Tongue (tissue), 2 donors: ENCODE results near the gene SUSD4. TPM values are rescaled to one million over a fixed set of nuclear protein-coding genes. Genes with fewer than 3 reads are reported as not detected.
A peak's percentile ranks its signal among the peaks of the same experiment; 100 is the strongest.
"Not testable (repeated sequence)": the region's sequence is repeated elsewhere in the genome, so short reads cannot be mapped to it uniquely, and the experiment has no call there.

Experiments
- DNase-seq: peaks from one replicate; pipeline ENCODE4 v3.0.0-alpha.2; 2015
- total RNA-seq: library from RNA; depleted of rRNA; stranded (reverse); fragments of >200 nt; gene quantifications from one replicate; pipeline ENCODE4 v1.2.3, GENCODE V29; 2014

The SUSD4 gene
- total RNA-seq, 1 donor from 2014 or later = 28.9 TPM

DNA sequence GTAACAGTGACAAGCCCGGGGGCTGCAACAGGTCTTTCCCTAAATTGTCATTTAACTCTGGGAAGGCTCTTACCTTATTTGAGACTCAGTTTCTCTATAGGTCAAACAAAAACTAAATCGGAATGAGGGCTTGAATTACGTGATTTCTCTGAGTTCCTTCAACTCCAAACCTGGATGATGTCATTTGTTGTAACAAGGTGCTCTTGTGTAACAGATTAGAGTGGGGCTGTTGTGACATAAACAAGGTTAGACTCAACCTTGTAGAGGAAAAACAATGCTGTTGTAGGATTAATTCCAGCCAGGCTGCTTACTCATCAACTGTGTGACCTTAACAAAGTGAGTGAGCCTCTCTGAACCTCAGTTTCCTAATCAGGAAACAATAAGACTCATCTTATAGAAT is 74.4 kb downstream of the SUSD4 start:
- DNase-seq = no peak

- DNase-seq = no peak
These were observed 75.2 kb downstream of the SUSD4 start for GRCh38 chr1:223288826-223289225.

DNA sequence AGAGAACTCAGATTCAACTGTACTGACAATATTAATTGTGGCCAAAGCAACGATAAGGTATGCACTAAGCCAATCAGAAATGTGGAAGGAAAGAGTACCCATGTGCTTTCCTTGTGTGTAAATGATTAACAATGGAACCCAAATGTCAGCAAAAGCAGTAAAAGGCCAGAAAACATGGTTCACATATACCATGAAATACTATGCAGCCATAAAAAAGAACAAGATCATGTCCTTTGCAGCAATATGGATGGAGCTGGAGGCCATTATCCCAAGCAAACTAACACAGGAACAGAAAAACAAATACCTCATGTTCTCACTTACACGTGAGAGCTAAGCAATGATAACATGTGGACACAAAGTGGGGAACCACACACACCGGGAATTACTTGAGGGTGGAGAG is 78.5 kb downstream of the SUSD4 start:
- no peak for DNase-seq

DNA sequence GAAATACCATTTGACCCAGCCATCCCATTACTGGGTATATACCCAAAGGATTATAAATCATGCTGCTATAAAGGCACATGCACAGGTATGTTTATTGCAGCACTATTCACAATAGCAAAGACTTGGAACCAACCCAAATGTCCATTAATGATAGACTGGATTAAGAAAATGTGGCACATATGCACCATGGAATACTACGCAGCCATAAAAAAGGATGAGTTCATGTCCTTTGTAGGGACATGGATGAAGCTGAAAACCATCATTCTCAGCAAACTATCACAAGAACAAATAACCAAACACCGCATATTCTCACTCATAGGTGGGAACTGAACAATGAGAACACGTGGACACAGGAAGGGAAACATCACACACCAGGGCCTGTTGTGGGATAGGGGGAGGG is 80.3 kb downstream of the SUSD4 start:
- DNase-seq = not testable (repeated sequence)

DNA sequence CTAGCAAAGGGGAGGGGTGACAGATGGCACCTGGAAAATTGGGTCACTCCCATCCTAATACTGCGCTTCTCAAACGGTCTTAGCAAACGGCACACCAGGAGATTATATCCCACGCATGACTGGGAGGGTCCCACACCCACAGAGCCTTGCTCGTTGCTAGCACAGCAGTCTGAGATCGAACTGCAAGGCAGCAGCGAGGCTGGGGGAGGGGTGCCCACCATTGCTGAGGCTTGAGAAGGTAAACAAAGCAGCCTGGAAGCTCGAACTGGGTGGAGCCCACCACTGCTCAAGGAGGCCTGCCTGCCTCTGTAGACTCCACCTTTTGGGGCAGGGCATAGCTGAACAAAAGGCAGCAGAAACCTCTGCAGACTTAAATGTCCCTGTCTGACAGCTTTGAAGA is 85.7 kb downstream of the SUSD4 start:
- not testable (repeated sequence) for DNase-seq

DNA sequence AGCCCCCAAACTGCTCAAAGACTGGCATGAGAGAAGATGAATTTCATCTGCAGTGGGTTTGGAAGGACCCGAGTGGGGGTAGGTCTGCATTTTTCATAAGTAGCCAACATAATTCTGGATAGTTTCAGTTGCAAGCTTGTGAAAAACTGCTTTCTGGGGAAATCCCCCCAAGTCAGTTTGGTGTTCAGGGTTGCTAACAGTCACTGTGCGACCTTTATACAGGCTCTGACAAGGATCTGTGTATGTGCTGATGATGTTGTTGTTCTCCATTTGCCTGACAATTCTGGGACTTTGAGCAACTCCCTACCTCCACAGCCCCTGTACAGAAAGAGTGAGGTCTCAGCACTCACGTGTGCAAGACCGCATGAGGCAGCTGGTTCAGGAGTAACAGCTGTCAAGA is 87.9 kb downstream of the SUSD4 start:
- DNase-seq = no peak

DNA sequence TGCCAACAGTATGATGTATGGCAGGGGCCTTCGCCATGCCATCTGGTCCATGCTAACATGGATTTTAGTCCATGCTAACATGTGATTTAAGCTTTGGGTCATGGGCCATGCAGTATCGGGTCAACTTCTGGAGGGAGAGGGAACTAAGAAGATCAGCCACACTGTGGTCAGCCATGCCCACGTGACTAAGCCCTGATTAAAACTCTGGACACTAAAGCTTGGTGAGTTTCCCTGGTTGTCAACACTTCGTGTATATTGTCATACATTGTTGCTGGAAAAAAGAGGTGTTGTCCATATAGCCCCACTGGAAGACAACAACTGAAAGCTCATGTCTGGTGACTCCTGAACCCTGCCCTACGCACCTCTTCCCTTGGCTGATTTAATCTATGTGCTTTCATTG is 90.5 kb downstream of the SUSD4 start:
- no peak for DNase-seq

DNA sequence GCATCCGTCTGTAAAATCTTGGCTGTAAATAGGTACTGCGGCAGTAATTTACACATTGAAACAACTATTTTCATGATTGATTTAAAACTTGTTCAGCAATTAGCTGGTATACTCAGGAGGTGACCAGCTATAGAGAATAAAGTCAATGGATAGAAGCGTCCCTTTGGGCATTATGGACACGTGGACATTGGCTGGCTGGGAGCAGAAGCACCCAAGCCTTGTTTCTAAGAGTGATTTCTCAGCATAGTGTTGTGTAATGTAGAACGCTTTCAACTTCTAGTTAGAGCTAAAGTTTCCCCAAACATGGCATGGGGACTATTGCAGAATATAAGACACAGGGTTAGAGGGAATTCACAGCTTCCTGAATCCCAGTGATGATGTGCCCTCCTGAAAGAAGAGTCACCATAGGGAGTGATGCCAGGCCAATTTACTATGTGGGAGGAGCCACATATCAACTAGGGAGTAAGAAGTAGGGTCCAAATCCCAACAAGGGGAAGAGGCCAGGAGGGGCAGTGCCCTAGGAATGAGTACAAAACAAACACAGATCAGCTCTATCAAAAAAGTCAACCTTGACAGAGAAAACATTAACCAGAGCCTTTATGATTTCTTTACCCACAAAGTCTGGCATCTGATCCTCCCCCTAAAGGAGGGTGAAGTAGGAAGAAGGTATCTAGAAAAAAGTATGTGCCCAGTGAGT is 92.7 kb downstream of the SUSD4 start:
- no peak for DNase-seq

- no peak for DNase-seq
These were observed 93.8 kb downstream of the SUSD4 start for GRCh38 chr1:223270155-223270554.

GRCh38 chr1:223269006-223269405 is 95.0 kb downstream of the SUSD4 start:
- no peak for DNase-seq

- no peak for DNase-seq
These were observed 97.3 kb downstream of the SUSD4 start for GRCh38 chr1:223266632-223267172.

DNA sequence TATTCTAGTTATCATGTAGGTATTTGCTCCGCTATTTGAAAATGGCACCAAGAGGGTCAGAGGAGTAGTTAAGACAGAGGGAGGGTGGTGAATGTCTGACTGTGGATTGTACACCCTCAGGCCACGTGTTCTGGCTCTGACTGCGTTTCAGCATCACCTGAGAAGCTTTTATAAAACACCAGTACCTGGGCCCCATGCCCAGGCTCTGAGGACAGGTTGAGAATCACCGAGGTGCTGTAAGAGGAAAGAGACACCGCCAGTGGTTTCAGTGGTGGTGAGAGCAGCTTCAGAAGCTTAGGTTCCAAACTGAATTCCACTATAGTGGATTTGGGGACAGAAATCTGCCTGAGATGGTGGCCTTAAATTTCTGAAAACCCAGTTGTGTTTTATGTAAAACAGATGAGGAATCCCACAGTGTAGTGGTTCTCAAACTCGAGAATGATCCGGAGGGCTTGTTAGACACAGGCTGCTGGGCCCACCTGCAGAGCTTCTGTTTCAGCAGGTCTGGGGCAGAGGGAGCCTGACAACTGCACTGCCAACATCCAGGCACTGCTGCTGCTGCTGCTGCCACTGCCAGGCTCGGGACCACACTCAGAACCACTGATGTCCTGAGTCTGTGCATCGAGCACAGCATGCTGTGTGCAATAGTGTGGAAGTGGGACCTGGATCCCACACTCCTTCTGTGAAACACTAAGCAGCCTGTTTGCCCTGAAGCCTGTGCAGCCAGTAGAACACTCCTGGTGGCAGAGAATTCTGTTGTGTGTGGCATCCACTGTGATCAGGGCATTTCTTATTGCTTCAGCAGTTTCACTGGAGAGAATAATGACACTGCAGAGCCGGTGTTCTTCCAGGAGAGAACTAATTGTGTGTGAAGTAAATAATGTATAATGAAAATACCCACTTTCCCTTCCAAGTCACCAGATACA is 98.7 kb downstream of the SUSD4 start:
- no peak for DNase-seq

DNA sequence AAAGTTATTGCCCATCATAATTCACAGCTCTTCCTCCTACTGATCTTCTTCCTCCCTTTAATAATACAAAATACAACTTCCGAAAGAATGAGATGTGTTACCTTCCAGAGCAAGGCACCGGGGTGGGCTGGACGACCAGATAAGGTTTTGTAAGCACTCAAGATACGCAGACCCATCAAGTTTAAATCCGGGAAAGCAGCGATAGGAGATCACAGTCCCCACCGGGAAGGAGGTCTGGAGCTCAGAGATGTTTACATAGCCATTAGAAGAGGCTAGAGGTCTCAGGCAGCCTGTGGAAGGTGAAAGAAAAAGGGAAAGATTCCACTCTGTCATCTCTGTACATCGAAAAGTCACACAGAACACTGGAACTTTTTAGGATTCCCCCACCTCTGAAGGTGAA is 99.4 kb downstream of the SUSD4 start:
- no peak for DNase-seq

- no peak for DNase-seq
These were observed 102.1 kb downstream of the SUSD4 start for GRCh38 chr1:223261914-223262313.

GRCh38 chr1:223260712-223261111 is 103.3 kb downstream of the SUSD4 start:
- DNase-seq = no peak

DNA sequence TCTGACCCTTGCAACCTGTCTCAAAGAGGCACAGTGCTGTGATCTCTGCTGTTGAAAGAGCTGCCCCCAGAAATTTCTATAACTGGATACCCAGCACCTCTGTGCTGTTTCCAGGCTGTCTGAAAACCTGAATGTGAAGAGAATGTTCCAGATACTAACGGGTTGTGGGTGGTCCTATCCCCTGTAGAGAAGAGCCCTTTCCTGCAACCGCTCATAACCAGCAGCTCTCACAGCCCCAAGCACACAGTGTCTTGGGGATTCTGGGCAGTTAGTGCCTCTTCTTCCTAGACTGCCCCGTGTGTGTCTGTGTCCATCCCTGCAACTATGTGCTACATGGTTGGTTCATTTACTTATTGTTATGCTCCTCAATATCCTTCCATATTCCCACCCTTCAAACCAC is 104.5 kb downstream of the SUSD4 start:
- no peak for DNase-seq

DNA sequence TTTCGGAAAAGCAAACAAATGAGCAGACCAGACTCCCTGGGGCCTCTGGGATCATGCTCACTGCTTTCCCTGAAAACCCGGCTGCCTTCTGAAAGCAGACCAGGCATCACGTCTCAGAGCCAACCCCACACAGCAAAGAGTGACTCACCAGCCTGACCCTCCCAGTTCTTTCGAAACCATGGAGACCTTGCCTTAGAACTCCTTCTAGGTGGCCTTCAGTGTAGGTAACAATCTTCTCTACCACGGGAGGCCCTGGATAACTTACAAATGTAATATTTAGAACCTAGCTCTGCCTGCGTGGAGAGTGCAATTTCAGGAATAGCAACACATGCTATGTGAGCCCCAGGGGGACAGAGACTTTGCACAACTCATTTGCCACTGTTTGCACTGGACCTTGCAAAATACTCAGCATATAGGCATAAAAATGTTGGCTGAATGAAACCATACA is 105.2 kb downstream of the SUSD4 start:
- DNase-seq = peak; percentile 14

DNA sequence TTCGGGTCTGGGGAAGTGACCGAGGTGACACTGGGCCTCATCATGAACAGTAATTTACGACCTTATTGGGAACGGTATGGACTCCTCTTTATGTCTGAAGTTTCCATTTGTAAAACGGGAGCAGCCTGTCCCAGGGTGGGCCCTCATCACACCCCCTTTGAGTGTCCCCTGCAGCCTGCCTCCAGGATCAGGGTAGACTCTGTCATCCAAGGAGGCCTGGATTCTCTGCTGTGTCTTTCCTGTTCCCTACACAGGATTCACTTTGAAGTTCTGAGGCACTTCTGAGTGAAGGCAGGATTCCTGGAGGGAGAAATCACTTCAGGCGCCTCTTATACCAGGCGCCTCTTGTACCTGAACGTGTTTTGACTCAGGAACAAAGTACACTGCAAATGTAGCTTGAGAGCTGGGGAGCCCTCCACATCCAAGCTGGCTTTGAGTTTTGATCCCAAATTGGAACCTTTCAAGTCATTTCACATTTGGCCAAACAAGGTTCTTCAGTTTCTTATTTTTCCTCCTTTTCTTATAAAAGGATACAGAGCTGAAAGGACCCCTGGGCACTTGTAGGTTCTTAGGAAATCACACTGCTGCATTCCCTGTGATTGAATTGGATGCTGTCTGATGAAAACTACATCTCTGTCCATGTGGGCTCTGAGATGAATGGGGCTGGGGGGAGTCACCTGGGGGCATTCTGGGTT is 106.0 kb downstream of the SUSD4 start:
- DNase-seq = no peak

- DNase-seq = no peak
These were observed 107.9 kb downstream of the SUSD4 start for GRCh38 chr1:223256034-223256433.

- DNase-seq = no peak
These were observed 110.1 kb downstream of the SUSD4 start for GRCh38 chr1:223253916-223254315.

DNA sequence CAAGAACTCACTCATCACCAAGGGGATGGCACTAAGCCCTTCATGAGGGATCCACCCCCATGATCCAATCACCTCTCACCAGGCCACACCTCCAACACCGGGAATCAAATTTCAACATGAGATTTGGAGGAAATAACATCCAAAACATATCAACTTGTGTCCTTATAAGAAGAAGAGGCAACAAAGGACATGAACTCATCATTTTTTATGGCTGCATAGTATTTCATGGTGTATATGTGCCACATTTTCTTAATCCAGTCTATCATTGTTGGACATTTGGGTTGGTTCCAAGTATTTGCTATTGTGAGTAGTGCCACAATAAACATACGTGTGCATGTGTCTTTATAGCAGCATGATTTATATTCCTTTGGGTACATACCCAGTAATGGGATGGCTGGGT is 112.6 kb downstream of the SUSD4 start:
- DNase-seq = not testable (repeated sequence)

DNA sequence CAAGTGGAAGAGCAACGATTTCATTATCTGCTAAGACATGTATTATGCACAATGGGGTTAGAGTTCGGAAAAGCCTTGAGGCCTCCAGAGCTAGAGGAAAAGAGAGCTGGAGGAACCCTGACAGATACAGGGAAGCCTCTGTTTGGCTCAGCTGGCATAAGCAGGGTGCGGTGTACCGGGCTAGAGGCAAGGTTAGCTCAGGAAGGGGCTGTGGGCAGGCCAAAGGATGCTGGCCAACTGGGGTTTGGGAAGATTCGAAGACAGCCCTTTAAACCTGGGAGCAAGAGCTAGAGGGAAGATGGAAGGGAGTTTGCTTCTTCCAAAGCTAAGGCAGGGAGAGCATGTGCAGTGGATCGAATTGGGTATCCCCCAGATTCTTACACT is 113.4 kb downstream of the SUSD4 start:
- no peak for DNase-seq
